ENCODE measurements around the gene DNM3.
A peak's percentile ranks its signal among the peaks of the same experiment; 100 is the strongest.

DNM3 gene

GRCh38 chr1:171973421-171973820 lies 132.1 kb downstream of the DNM3 start:
- no peak for DNase-seq (ENCODE audit: low spot score)

GRCh38 chr1:171981303-171981702 lies 140.0 kb downstream of the DNM3 start:
- no peak for DNase-seq (ENCODE audit: low spot score)

- DNase-seq (ENCODE audit: low spot score): peak; percentile 39
Measured at GRCh38 chr1:171983584-171983983, 142.3 kb downstream of the DNM3 start.

- DNase-seq (ENCODE audit: low spot score): peak; percentile 29
Measured at GRCh38 chr1:171984262-171984661, 143.0 kb downstream of the DNM3 start.

- DNase-seq (ENCODE audit: low spot score): peak; percentile 50
Measured at GRCh38 chr1:171984850-171985485, 143.7 kb downstream of the DNM3 start.

- DNase-seq (ENCODE audit: low spot score): peak; percentile 18
Measured at GRCh38 chr1:171985639-171986038, 144.3 kb downstream of the DNM3 start.

GRCh38 chr1:171988243-171988885 lies 147.1 kb downstream of the DNM3 start:
- no peak for DNase-seq (ENCODE audit: low spot score)

- DNase-seq (ENCODE audit: low spot score): no peak
Measured at GRCh38 chr1:171990371-171990770, 149.1 kb downstream of the DNM3 start.

- no peak for DNase-seq (ENCODE audit: low spot score)
Measured at GRCh38 chr1:171994293-171994692, 153.0 kb downstream of the DNM3 start.

GRCh38 chr1:171995573-171995972 lies 154.3 kb downstream of the DNM3 start:
- DNase-seq (ENCODE audit: low spot score): no peak

- DNase-seq (ENCODE audit: low spot score): no peak
Measured at GRCh38 chr1:171997936-171998335, 156.6 kb downstream of the DNM3 start.

GRCh38 chr1:171998711-171999110 lies 157.4 kb downstream of the DNM3 start:
- DNase-seq (ENCODE audit: low spot score): no peak

GRCh38 chr1:171999756-172000155 lies 158.5 kb downstream of the DNM3 start:
- DNase-seq (ENCODE audit: low spot score): no peak

GRCh38 chr1:172001288-172001687 lies 160.0 kb downstream of the DNM3 start:
- no peak for DNase-seq (ENCODE audit: low spot score)

- DNase-seq (ENCODE audit: low spot score): peak; percentile 69
Measured at GRCh38 chr1:172002725-172003345, 161.5 kb downstream of the DNM3 start.

- no peak for DNase-seq (ENCODE audit: low spot score)
Measured at GRCh38 chr1:172003766-172004530, 162.7 kb downstream of the DNM3 start.

- DNase-seq (ENCODE audit: low spot score): no peak
Measured at GRCh38 chr1:172004671-172005070, 163.4 kb downstream of the DNM3 start.

- DNase-seq (ENCODE audit: low spot score): no peak
Measured at GRCh38 chr1:172005856-172006255, 164.6 kb downstream of the DNM3 start.

- no peak for DNase-seq (ENCODE audit: low spot score)
Measured at GRCh38 chr1:172006660-172007059, 165.4 kb downstream of the DNM3 start.

GRCh38 chr1:172018727-172019311 lies 177.5 kb downstream of the DNM3 start:
- no peak for DNase-seq (ENCODE audit: low spot score)

GRCh38 chr1:172019976-172020375 lies 178.7 kb downstream of the DNM3 start:
- no peak for DNase-seq (ENCODE audit: low spot score)

- DNase-seq (ENCODE audit: low spot score): no peak
Measured at GRCh38 chr1:172024516-172024915, 183.2 kb downstream of the DNM3 start.

All from putamen (tissue), 1 donor.